NCI-H1694 (cell line): ENCODE results near the gene CTBP2.

Source experiments
- DNase-seq: peaks from one replicate; lab custom pipeline; 2025; lab: John Stamatoyannopoulos, UW

CTBP2 gene

GRCh38 chr10:125144693-125145623 is 15.4 kb downstream of the CTBP2 start:
- no peak for DNase-seq

DNA sequence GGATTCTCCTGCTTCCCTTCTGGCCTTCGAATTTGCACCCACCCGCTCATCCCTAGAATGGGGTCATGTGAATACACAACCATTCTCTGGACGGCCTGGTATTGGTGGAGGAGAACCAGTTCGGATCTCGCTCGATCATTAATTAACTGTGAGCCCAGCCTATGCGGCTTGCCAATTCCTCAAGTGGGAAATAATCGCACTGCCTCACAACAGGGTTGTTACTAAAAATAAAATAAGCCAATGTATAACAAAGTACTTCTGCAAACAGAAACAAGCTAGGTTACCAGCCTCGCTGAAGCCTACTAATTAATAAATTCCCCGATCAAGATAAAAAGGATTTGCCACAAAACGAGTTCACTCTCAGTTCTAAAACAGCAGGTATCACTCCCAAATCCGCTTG is 16.2 kb downstream of the CTBP2 start:
- DNase-seq = no peak

DNA sequence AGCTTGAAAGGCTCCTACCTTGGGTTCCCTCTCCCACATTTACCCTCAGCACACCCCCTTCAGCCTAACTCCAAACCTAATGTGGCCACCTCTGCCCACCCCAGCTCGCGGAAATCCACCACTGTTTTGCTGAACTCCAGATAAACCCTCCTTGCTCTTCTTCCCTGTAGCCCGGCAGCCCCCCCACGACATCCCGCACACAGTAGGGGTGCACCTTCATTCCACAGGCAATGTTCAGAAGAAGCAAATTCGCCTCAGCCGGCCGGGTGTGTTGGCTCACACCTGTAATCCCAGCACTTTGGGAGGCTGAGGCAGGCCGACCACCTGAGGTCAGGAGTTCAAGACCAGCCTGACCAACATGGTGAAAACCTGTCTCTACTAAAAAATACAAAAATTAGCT is 17.4 kb downstream of the CTBP2 start:
- DNase-seq = no peak

DNA sequence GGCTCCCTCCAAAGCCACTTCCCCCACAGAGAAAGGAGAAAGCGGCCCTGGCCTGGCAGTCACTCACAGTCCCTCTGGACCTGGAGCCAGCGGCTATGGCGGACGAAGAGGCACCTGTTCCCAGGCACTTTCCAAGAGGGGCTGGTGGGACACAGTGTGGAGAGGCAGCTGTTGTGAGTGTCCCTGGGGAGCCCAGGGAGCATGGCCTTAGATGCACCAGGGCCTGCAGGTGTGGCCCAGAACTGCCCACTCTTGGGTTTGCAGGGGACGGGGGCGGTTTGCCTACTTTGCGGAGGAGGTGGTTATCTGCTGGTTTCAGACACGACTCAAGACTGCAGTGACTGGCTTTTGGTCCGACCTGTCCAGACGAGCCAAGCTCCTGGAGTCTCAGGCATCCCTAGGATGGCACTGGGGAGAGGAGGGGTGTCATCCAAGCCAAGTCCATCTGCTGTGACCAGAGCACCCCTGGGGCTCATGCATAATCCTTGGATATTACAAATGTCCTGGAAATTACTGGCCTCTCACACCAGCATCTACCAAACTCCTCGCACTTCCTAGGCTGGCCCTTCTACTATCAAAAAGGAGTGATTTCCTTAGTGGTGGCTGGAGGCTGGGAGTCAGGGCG is 18.4 kb downstream of the CTBP2 start:
- no peak for DNase-seq

- no peak for DNase-seq
Measured at GRCh38 chr10:125141150-125141859, 19.1 kb downstream of the CTBP2 start.

- DNase-seq = no peak
Measured at GRCh38 chr10:125140151-125140550, 20.2 kb downstream of the CTBP2 start.

GRCh38 chr10:125137601-125138438 is 22.5 kb downstream of the CTBP2 start:
- peak; percentile 6 for DNase-seq

- no peak for DNase-seq
Measured at GRCh38 chr10:125136087-125136486, 24.3 kb downstream of the CTBP2 start.

GRCh38 chr10:125135771-125136035 is 24.7 kb downstream of the CTBP2 start:
- DNase-seq = no peak

GRCh38 chr10:125134916-125135770 is 25.2 kb downstream of the CTBP2 start:
- no peak for DNase-seq

DNA sequence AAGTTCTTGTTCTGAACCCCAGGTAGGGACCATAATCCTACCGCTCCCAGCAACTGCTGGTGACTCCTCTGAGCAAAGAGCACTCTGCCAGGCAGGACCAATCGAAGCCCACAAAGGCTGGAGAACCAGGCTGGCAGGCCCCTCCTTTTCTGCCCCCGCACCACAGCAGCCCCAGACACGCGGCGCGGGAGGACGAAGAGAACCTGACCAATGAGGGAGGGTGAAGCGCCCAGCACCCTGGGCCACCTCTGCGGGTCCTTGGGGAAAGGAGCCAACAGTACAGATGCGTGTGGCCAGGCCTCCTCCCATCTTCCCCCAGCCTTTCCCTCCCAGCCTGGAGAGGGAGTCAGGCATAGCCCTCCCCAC is 25.9 kb downstream of the CTBP2 start:
- no peak for DNase-seq

GRCh38 chr10:125133696-125134482 is 26.5 kb downstream of the CTBP2 start:
- no peak for DNase-seq

GRCh38 chr10:125132344-125132743 is 28.0 kb downstream of the CTBP2 start:
- DNase-seq = no peak

GRCh38 chr10:125130916-125131315 is 29.4 kb downstream of the CTBP2 start:
- DNase-seq = no peak

GRCh38 chr10:125130260-125130659 is 30.1 kb downstream of the CTBP2 start:
- DNase-seq = no peak

DNA sequence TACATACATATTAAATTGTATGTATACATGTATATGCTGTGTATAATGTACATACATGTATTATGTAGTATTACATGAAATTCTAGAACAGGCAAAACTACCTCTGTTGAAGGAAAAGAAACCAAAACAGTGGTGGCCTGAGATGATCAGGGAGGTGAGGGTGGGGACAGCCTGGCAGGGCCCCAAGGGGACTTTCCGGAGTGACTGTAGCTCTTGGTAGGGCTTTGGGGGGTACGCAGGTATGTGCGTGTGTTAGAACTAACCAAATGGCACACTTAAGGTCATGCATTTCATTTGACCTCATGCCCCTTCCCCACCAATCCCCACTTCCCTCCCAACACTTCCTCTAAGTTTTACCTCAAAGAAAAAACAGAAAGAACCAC is 31.3 kb downstream of the CTBP2 start:
- no peak for DNase-seq

- DNase-seq = no peak
Measured at GRCh38 chr10:125128397-125129075, 31.8 kb downstream of the CTBP2 start.

GRCh38 chr10:125127986-125128385 is 32.4 kb downstream of the CTBP2 start:
- DNase-seq = no peak

DNA sequence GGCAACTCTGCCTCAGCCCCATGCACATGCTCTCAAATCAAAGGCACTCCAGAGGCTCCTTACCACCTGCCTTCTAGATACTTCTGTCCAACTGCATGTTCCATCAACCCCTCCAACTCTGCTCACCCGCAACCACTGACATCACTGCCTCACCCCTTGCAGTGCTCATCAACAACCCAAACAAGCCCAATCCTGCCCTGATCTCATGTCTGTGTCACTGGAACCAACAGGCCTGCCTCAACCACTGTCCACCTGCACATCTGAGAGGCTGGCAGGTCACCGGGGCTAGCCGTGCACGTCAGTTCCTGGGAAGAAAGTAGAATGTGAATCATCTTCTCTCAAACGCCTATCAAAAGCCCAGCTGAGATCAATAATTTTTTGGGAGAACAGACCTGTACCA is 33.3 kb downstream of the CTBP2 start:
- DNase-seq = no peak
